RWPE2 (cell line): ENCODE measurements around the gene CPO.

Experiments
- ATAC-seq: fragments of 200-7000 bp; cut with Tn5 transposase; 3 replicates; pipeline ENCODE4 v1.9.1; 2021; ENCODE audit warnings: low read depth
- DNase-seq: peaks from one replicate; pipeline ENCODE4 v3.0.0-alpha.2; 2020; ENCODE audit warnings: low spot score
- H3K27ac ChIP-seq: fragments of 450-650 bp; 2 replicates; pipeline ENCODE4 v1.5.1; 2017; ENCODE audit warnings: mild to moderate bottlenecking; ENCODE audit not compliant: poor library complexity, severe bottlenecking
- H3K27me3 ChIP-seq: fragments of 250-450 bp; sonication (Bioruptor Pico); 2 replicates; pipeline ENCODE4 v1.5.1; 2021; ENCODE audit warnings: mild to moderate bottlenecking, moderate library complexity; ENCODE audit not compliant: insufficient read depth, poor library complexity, severe bottlenecking
- H3K36me3 ChIP-seq: fragments of 250-450 bp; sonication (Bioruptor Pico); 2 replicates; pipeline ENCODE4 v1.5.1; 2020; ENCODE audit warnings: low read depth, mild to moderate bottlenecking, moderate library complexity
- H3K4me1 ChIP-seq: fragments of 250-450 bp; sonication (Bioruptor Pico); 2 replicates; pipeline ENCODE4 v1.5.1; 2021; ENCODE audit warnings: mild to moderate bottlenecking, moderate library complexity; ENCODE audit not compliant: insufficient read depth, poor library complexity, severe bottlenecking
- H3K4me3 ChIP-seq: fragments of 250-450 bp; sonication (Bioruptor Pico); 2 replicates; pipeline ENCODE4 v1.5.1; 2021; ENCODE audit warnings: mild to moderate bottlenecking, moderate library complexity; ENCODE audit not compliant: severe bottlenecking
- H3K9me3 ChIP-seq: fragments of 250-450 bp; sonication (Bioruptor Pico); 2 replicates; pipeline ENCODE4 v1.5.1; 2021; ENCODE audit warnings: mild to moderate bottlenecking, moderate library complexity; ENCODE audit not compliant: severe bottlenecking
- TF ChIP-seq, protein P1 (sequence below): fragments of 450-650 bp; IDR thresholded peaks from one replicate; pipeline ENCODE4 v1.5.1; 2017; ENCODE audit warnings: mild to moderate bottlenecking, moderate library complexity; ENCODE audit not compliant: poor library complexity, severe bottlenecking

Gene CPO

DNA sequence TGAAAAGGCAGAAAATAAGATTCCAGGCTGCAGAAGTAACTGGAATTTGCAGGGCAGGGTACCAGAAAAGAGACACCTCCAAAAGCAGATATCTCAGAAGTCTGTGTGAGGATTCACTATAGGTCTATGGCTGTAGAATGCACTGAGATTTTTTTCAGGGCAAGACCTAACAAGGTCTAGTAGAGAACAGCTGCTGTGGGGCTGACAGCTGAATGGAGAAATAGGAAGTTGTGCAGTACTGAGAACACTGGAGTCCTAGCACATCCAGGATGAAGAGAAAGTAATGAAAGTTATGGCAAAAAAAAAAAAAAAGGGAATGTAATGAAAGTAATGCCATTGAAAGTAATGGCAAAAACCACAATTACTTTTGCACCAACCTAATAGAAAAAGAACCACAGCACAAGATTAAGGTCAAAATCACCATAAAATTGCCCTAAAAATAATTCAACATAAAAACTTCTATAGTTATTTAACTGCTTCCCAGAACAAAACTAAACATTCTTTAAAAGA lies 57.3 kb downstream of the CPO start:
- no peak overlapping the region for H3K27ac ChIP-seq
- H3K4me3 ChIP-seq, result no peak overlapping the region
- H3K4me1 ChIP-seq, result no peaks in the 10 kb centered on the region
- H3K36me3 ChIP-seq, result no peaks in the 10 kb centered on the region
- no peak for ATAC-seq
- TF ChIP-seq, protein P1, sequence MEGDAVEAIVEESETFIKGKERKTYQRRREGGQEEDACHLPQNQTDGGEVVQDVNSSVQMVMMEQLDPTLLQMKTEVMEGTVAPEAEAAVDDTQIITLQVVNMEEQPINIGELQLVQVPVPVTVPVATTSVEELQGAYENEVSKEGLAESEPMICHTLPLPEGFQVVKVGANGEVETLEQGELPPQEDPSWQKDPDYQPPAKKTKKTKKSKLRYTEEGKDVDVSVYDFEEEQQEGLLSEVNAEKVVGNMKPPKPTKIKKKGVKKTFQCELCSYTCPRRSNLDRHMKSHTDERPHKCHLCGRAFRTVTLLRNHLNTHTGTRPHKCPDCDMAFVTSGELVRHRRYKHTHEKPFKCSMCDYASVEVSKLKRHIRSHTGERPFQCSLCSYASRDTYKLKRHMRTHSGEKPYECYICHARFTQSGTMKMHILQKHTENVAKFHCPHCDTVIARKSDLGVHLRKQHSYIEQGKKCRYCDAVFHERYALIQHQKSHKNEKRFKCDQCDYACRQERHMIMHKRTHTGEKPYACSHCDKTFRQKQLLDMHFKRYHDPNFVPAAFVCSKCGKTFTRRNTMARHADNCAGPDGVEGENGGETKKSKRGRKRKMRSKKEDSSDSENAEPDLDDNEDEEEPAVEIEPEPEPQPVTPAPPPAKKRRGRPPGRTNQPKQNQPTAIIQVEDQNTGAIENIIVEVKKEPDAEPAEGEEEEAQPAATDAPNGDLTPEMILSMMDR, result no peak
- DNase-seq, result no peak
- H3K27me3 ChIP-seq, result no peaks in the 10 kb centered on the region
- no peaks in the 10 kb centered on the region for H3K9me3 ChIP-seq

DNA sequence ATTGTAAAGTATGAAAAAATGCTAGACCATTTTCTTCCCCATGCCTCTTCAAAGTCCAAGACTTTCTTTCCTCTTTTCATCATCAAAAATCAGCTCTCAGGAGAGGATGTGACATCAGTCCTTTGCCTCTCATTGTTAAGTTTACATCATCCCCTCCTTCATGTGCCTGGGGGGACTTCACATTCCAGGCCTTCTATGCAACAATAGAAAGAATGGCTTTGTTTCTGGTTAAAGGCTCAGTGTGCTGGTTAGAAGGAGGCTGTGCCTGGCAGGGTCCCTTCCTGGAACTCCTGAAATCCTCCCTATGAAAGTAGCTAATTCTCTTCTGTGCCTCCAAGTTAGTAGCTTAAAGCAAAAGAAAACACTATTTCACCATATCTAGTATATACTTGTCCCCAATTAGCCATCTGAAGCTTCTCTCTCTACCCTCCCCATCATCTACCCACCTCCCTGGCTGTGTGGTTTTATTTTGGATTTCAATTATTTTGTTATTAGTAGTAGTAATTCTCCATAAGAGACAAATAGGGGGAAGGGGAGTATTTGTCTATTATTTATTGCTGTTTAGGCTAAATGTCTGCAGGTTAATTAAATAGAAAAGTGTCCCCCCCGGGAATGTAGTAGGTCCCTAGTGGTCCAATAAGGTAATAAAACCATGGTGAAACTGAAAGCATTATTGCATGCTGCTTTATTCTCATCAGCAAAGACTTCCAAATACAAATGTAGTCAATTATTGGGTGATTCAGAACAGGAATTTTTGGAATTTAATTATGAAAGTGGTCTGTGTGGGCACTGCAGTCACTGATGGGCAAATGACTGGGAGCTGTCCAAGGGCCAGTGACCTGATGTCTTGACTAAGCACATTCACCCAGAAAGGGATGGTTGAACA lies 69.0 kb downstream of the CPO start:
- Histone ChIP-seq H3K27ac (peak overlapping the region; percentile 46), H3K27me3 (no peaks in the 10 kb centered on the region), H3K9me3 (no peaks in the 10 kb centered on the region), H3K36me3 (no peaks in the 10 kb centered on the region), H3K4me3 (no peak overlapping the region), H3K4me1 (peaks cover 23% of the 10 kb centered on the region)
- TF ChIP-seq, protein P1, result peak; percentile 6
- DNase-seq (no peak), ATAC-seq (peak; percentile 64)

DNA sequence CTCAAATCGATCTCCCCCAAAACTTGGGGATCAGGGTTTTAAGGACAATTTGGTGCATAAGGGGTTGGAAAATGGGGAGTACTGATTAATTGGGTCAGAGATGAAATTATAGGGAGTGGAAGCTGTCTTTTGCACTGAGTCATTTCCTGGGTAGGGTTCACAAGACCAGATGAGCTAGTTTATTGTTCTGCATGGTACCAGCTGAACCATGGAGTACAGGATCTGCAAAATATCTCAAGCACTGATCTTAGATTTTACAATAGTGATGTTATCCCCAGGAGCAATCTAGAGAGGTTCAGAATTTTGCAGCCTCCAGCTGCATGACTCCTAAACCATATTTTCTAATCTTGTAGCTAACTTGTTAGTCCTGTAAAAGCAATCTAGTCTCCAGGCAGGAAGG lies 73.1 kb downstream of the CPO start:
- TF ChIP-seq, protein P1, result no peak
- H3K36me3 ChIP-seq, result no peaks in the 10 kb centered on the region
- DNase-seq, result no peak

DNA sequence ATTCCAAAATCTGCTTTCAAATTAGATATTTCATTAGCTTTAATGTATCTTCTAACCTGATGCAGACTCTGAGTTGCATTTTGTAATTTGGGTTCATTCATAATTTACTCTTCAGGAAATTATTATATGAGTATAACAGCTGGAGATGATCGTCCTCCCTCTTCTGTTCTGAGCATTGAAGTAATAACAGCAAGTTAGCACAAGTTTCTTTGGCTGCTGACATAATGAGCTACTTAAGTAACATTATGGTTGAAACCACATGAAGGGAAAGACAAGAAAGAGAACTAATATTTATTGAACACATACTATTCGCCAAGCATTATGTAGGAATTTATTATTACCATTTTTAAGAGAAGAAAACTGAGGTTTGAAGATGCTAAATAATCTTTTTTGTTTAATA lies 75.1 kb downstream of the CPO start:
- H3K4me3 ChIP-seq, result no peak overlapping the region
- ATAC-seq (peak; percentile 59), DNase-seq (no peak)
- no peaks in the 10 kb centered on the region for H3K36me3 ChIP-seq
- TF ChIP-seq, protein P1, result no peak
- H3K27ac ChIP-seq, result peak overlapping the region; percentile 76
- H3K4me1 ChIP-seq, result peaks cover 23% of the 10 kb centered on the region
- no peaks in the 10 kb centered on the region for H3K27me3 ChIP-seq
- no peaks in the 10 kb centered on the region for H3K9me3 ChIP-seq

More for the DNA sequence above, 73.1 kb downstream of the CPO start:
- Histone ChIP-seq H3K27ac (peak overlapping the region; percentile 76), H3K4me1 (peaks cover 30% of the 10 kb centered on the region), H3K4me3 (no peak overlapping the region), H3K9me3 (no peaks in the 10 kb centered on the region), H3K27me3 (no peaks in the 10 kb centered on the region)
- ATAC-seq, result peak; percentile 89

DNA sequence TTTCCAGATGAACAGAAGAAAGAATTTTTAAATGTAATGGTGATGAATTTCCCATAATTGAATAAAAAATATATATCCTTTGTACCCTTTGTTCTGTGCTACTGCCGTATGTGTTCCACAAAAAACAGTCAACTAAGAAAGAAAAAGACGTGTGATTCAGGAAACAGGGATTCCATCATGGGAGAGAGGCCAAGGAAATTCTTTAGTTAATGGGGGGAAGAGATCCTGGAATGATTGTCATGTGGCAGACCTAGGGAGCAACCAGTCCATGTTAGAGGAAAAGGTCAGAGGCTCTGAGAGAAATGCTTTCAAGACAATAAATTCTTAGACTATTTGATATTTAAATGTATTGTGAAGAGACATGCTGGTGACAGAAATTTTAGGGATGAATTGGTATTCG lies 76.6 kb downstream of the CPO start:
- Histone ChIP-seq H3K4me3 (no peak overlapping the region), H3K27me3 (no peaks in the 10 kb centered on the region), H3K9me3 (no peaks in the 10 kb centered on the region), H3K27ac (no peak overlapping the region), H3K36me3 (no peaks in the 10 kb centered on the region), H3K4me1 (peaks cover 23% of the 10 kb centered on the region)
- TF ChIP-seq, protein P1, result no peak
- no peak for ATAC-seq
- no peak for DNase-seq
